HG02642 (cell line): ENCODE measurements around the gene FOSL1.

Experiments
- ATAC-seq: cut with Tn5 transposase; IDR thresholded peaks from one replicate; pipeline ENCODE4 v1.9.1; 2021; ENCODE audit warnings: mild to moderate bottlenecking; ENCODE audit not compliant: unreplicated experiment, poor library complexity

FOSL1 gene

GRCh38 chr11:65866509-65867283 lies 33.5 kb downstream of the FOSL1 start:
- ATAC-seq: no peak

GRCh38 chr11:65865550-65866172 lies 34.5 kb downstream of the FOSL1 start:
- no peak for ATAC-seq

GRCh38 chr11:65864706-65865471 lies 35.3 kb downstream of the FOSL1 start:
- no peak for ATAC-seq

GRCh38 chr11:65863889-65864705 lies 36.1 kb downstream of the FOSL1 start:
- no peak for ATAC-seq

GRCh38 chr11:65862941-65863888 lies 37.0 kb downstream of the FOSL1 start:
- ATAC-seq: no peak

GRCh38 chr11:65862191-65862735 lies 37.9 kb downstream of the FOSL1 start:
- ATAC-seq: no peak

GRCh38 chr11:65861533-65862183 lies 38.5 kb downstream of the FOSL1 start:
- ATAC-seq: no peak

GRCh38 chr11:65861165-65861505 lies 39.1 kb downstream of the FOSL1 start:
- ATAC-seq: no peak

- peak; percentile 33 for ATAC-seq
Observed at GRCh38 chr11:65860278-65861164, 39.7 kb downstream of the FOSL1 start, which contains the start of gene MUS81. Gene MUS81 (plus strand): TSS chr11:65860433. CDS start chr11:65860754, 321 bp downstream.

GRCh38 chr11:65859812-65860277 lies 40.3 kb downstream of the FOSL1 start:
- ATAC-seq: no peak

- peak; percentile 50 for ATAC-seq
Observed at GRCh38 chr11:65859095-65859811, 40.9 kb downstream of the FOSL1 start.

GRCh38 chr11:65858681-65859087 lies 41.5 kb downstream of the FOSL1 start:
- no peak for ATAC-seq

- peak; percentile 55 for ATAC-seq
Observed at GRCh38 chr11:65857853-65858680, 42.1 kb downstream of the FOSL1 start, which contains the start of gene CFL1. Gene CFL1 (minus strand): TSS chr11:65858180. CDS start chr11:65858099, 81 bp downstream.

GRCh38 chr11:65857500-65857852 lies 42.7 kb downstream of the FOSL1 start:
- ATAC-seq: peak; percentile 3

GRCh38 chr11:65856689-65857499 lies 43.3 kb downstream of the FOSL1 start:
- peak; percentile 22 for ATAC-seq
